ENCODE measurements around the gene INPP4A.

INPP4A gene

GRCh38 chr2:98468621-98469236 lies 24.1 kb downstream of the INPP4A start:
- Histone ChIP-seq H3K4me3 (replicated peaks; ENCODE audit: insufficient read depth, low read length) (no peak overlapping the region), H3K27ac (replicated peaks) (no peak overlapping the region), H3K27me3 (ENCODE audit: insufficient read depth, poor library complexity, severe bottlenecking) (no peaks in the 10 kb centered on the region)
- TF ChIP-seq REST (IDR thresholded peaks at IDR 0.05; ENCODE audit: insufficient replicate concordance, low read depth), result no peak
- no peak for TF ChIP-seq CTCF (IDR thresholded peaks at IDR 0.05; ENCODE audit: insufficient read depth, low read length)
- no peak for TF ChIP-seq POLR2AphosphoS5 (IDR thresholded peaks at IDR 0.05; ENCODE audit: low read depth)
- no peak for TF ChIP-seq GABPA (IDR thresholded peaks at IDR 0.05; ENCODE audit: low read depth)
- no peak for TF ChIP-seq SPI1 (IDR thresholded peaks at IDR 0.05; ENCODE audit: borderline replicate concordance, low read depth)
- no peak for DNase-seq (ENCODE audit: low read depth in 1 of 2, low spot score in 1 of 2)

GRCh38 chr2:98469862-98470544 lies 25.3 kb downstream of the INPP4A start:
- H3K27ac ChIP-seq (replicated peaks), result no peak overlapping the region
- DNase-seq (ENCODE audit: low read depth in 1 of 2, low spot score in 1 of 2), result no peak

More at GRCh38 chr2:98469862-98470544, 25.3 kb downstream of the INPP4A start:
- H3K4me3 ChIP-seq (replicated peaks; ENCODE audit: insufficient read depth, low read length), result no peak overlapping the region
- TF ChIP-seq GABPA (IDR thresholded peaks at IDR 0.05; ENCODE audit: low read depth), result no peak
- no peak for TF ChIP-seq SPI1 (IDR thresholded peaks at IDR 0.05; ENCODE audit: borderline replicate concordance, low read depth)
- no peak for TF ChIP-seq CTCF (IDR thresholded peaks at IDR 0.05; ENCODE audit: insufficient read depth, low read length)
- TF ChIP-seq REST (IDR thresholded peaks at IDR 0.05; ENCODE audit: insufficient replicate concordance, low read depth), result no peak
- TF ChIP-seq POLR2AphosphoS5 (IDR thresholded peaks at IDR 0.05; ENCODE audit: low read depth), result no peak
- H3K27me3 ChIP-seq (ENCODE audit: insufficient read depth, poor library complexity, severe bottlenecking), result no peaks in the 10 kb centered on the region

Measured in HL-60 (cell line).